GM12878 (cell line): Measurements from ENCODE around the gene PROZ.

Experiments
- CTCF ChIP-seq, 3 experiments: IDR thresholded peaks in 2 of 3; conservative IDR thresholded peaks in 1 of 3; 2 replicates each; pipeline ENCODE4 v1.5.1; 2011; ENCODE audit warnings: low read depth in 3 of 3, low read length in 3 of 3, mild to moderate bottlenecking in 3 of 3, control low read depth in 2 of 3, moderate library complexity in 2 of 3, inconsistent platforms in 1 of 3, mixed read lengths in 1 of 3; ENCODE audit not compliant: control insufficient read depth in 2 of 3, insufficient read depth in 1 of 3; ENCODE audit errors: extremely low read depth in 1 of 3
- EP300 ChIP-seq, 2 experiments: fragments of 150-350 bp in 1 of 2; IDR thresholded peaks; 2 replicates each; pipeline ENCODE4 v1.6.1; 2011 to 2012; ENCODE audit warnings: low read depth in 2 of 2, low read length in 2 of 2, borderline replicate concordance in 1 of 2, improper control_type of control experiment in 1 of 2, inconsistent platforms in 1 of 2; ENCODE audit not compliant: control insufficient read depth in 1 of 2
- POLR2AphosphoS5 ChIP-seq: IDR thresholded peaks from 2 replicates; pipeline ENCODE4 v1.6.1; 2011; ENCODE audit warnings: mild to moderate bottlenecking, low read length, inconsistent platforms
- ZNF274 ChIP-seq: IDR thresholded peaks from one replicate; pipeline ENCODE4 v1.8.0; 2011; ENCODE audit not compliant: insufficient read length, insufficient read depth

- TF ChIP-seq EP300 (IDR thresholded peaks at IDR 0.05; ENCODE audit: borderline replicate concordance in 1 of 2, control insufficient read depth in 1 of 2, low read depth in 2 of 2, low read length in 2 of 2) = no peak
- TF ChIP-seq ZNF274 = no peak
- TF ChIP-seq CTCF (IDR thresholded peaks at IDR 0.05 in 2 of 3, conservative IDR thresholded peaks at IDR 0.05 in 1 of 3; ENCODE audit: control insufficient read depth in 2 of 3, extremely low read depth in 1 of 3, insufficient read depth in 1 of 3, low read depth in 3 of 3, low read length in 3 of 3) = no peak
- TF ChIP-seq POLR2AphosphoS5 = no peak
These were observed 4.6 kb downstream of the PROZ start for GRCh38 chr13:113162783-113163685.
